Nucleus accumbens (tissue), 56 donors: Measurements from ENCODE around the gene NTN1.

Source experiments
- DNase-seq, 56 donors: peaks; one replicate each; lab custom pipeline; 2025; lab: John Stamatoyannopoulos, UW

The NTN1 gene

GRCh38 chr17:9285602-9286427 is 264.5 kb downstream of the NTN1 start:
- no peak for DNase-seq

GRCh38 chr17:9286434-9286833 is 265.1 kb downstream of the NTN1 start:
- DNase-seq, result no peak

GRCh38 chr17:9287306-9287705 is 266.0 kb downstream of the NTN1 start:
- no peak for DNase-seq

GRCh38 chr17:9290226-9290613 is 268.9 kb downstream of the NTN1 start:
- DNase-seq, result no peak

GRCh38 chr17:9291912-9292560 is 270.7 kb downstream of the NTN1 start:
- DNase-seq, result peak in 27 of 56 donors; percentile 2 to 61 (median 10)

- peak in 1 of 56 donors; percentile 3 for DNase-seq
Observed at GRCh38 chr17:9292561-9292941, 271.2 kb downstream of the NTN1 start.
